HepG2 (cell line): Measurements from ENCODE around the gene ABHD4. TPM values are rescaled to one million over a fixed set of nuclear protein-coding genes. Genes with fewer than 3 reads are reported as not detected.
A peak's percentile ranks its signal among the peaks of the same experiment; 100 is the strongest.

Experiments used
- ARNTL ChIP-seq: sonication (generic); formaldehyde crosslinking; IDR thresholded peaks from 2 replicates; pipeline ENCODE4 v1.4.0; 2020; ENCODE audit warnings: mild to moderate bottlenecking, missing genetic modification reagents
- CSRNP2 ChIP-seq: sonication (generic); formaldehyde crosslinking; conservative IDR thresholded peaks from 2 replicates; pipeline ENCODE4 v1.8.0; 2022; ENCODE audit warnings: low read depth, missing genetic modification reagents
- GTF2F1 ChIP-seq: fragments of 150-350 bp; IDR thresholded peaks from 2 replicates; pipeline ENCODE4 v1.6.1; 2014; ENCODE audit warnings: low read length
- GTF3A ChIP-seq: sonication (generic); formaldehyde crosslinking; conservative IDR thresholded peaks from 2 replicates; pipeline ENCODE4 v1.4.0; 2020; ENCODE audit warnings: mild to moderate bottlenecking, missing genetic modification reagents
- MTF1 ChIP-seq: sonication (generic); formaldehyde crosslinking; IDR thresholded peaks from 2 replicates; pipeline ENCODE4 v1.5.0; 2020; ENCODE audit warnings: missing genetic modification reagents
- MTF2 ChIP-seq: sonication (generic); formaldehyde crosslinking; IDR thresholded peaks from 2 replicates; pipeline ENCODE4 v1.5.0; 2020; ENCODE audit warnings: missing genetic modification reagents, borderline replicate concordance
- NCOA2 ChIP-seq: sonication (generic); formaldehyde crosslinking; IDR thresholded peaks from 2 replicates; pipeline ENCODE4 v1.8.0; 2022; ENCODE audit warnings: inconsistent platforms
- SMARCC2 ChIP-seq: fragments of 450-650 bp; IDR thresholded peaks from 2 replicates; pipeline ENCODE4 v1.6.1; 2017; ENCODE audit warnings: antibody characterized with exemption, mild to moderate bottlenecking
- SPEN ChIP-seq: sonication (generic); formaldehyde crosslinking; IDR thresholded peaks from 2 replicates; pipeline ENCODE4 v1.5.1; 2020; ENCODE audit warnings: low read depth, mild to moderate bottlenecking, missing genetic modification reagents
- TFE3 ChIP-seq: IDR thresholded peaks from 2 replicates; pipeline ENCODE4 v1.6.1; 2016
- ZNF17 ChIP-seq: sonication (generic); formaldehyde crosslinking; IDR thresholded peaks from 2 replicates; pipeline ENCODE4 v1.5.0; 2020; ENCODE audit warnings: mild to moderate bottlenecking, missing genetic modification reagents
- ZNF251 ChIP-seq: sonication (generic); formaldehyde crosslinking; IDR thresholded peaks from 2 replicates; pipeline ENCODE4 v1.9.0; 2021; ENCODE audit warnings: mild to moderate bottlenecking, missing genetic modification reagents
- ZNF407 ChIP-seq: sonication (generic); formaldehyde crosslinking; IDR thresholded peaks from one replicate; pipeline ENCODE4 v1.5.1; 2020; ENCODE audit warnings: mild to moderate bottlenecking, missing genetic modification reagents; ENCODE audit errors: not compliant biosample characterization
- ZNF451 ChIP-seq: sonication (generic); formaldehyde crosslinking; IDR thresholded peaks from 2 replicates; pipeline ENCODE4 v1.5.0; 2020; ENCODE audit warnings: mild to moderate bottlenecking, missing genetic modification reagents
- ZNF557 ChIP-seq: sonication (generic); formaldehyde crosslinking; IDR thresholded peaks from 2 replicates; pipeline ENCODE4 v1.4.0; 2020; ENCODE audit warnings: missing genetic modification reagents
- ZNF747 ChIP-seq: sonication (generic); formaldehyde crosslinking; IDR thresholded peaks from 2 replicates; pipeline ENCODE4 v1.8.1; 2023; ENCODE audit warnings: missing genetic modification reagents, mild to moderate bottlenecking, borderline replicate concordance
- ZSCAN25 ChIP-seq: sonication (generic); formaldehyde crosslinking; IDR thresholded peaks from 2 replicates; pipeline ENCODE4 v1.8.0; 2022; ENCODE audit warnings: mild to moderate bottlenecking, missing genetic modification reagents
- polyA plus RNA-seq, 8 experiments: library from polyadenylated mRNA; depleted of rRNA in 3 of 8; stranded (reverse) in 7 of 8; unstranded in 1 of 8; fragments of >200 nt; fragmentation: Illumina TruSeq in 4 of 8; extraction: Trizol in 4 of 8; gene quantifications; 2 replicates each; pipeline versions ENCODE4 v1.2.1 to v1.2.3, GENCODE V29; 2011 to 2016; ENCODE audit warnings: low read depth in 4 of 8, missing spikeins in 1 of 8, mixed read lengths in 1 of 8; ENCODE audit not compliant: insufficient read depth in 1 of 8
- total RNA-seq, 5 experiments: library from RNA; depleted of rRNA; stranded (reverse); fragments of >200 nt; fragmentation: Illumina TruSeq; extraction: Trizol; gene quantifications; 2 replicates each; pipeline ENCODE4 v1.2.3, GENCODE V29; 2016; ENCODE audit warnings: low read depth in 1 of 5

Gene ABHD4
- total and polyA plus RNA-seq, 2 of the 13 experiments (the other 11 are each of a cell fraction or from before 2014, with no cell fraction given), result 16.1 to 47.5 TPM

- TF ChIP-seq ZNF407 (CRISPR knock-in tag), result peak; percentile 87
- TF ChIP-seq ZNF747 (CRISPR knock-in tag), result 0 out of 2 replicates have a peak, but pooled peaks have one; percentile 29
- TF ChIP-seq ZNF251 (CRISPR knock-in tag), result no peak; the same call in 1 of the 2 replicates
- no peak for TF ChIP-seq MTF1 (CRISPR knock-in tag)
- TF ChIP-seq CSRNP2 (CRISPR knock-in tag), result no peak
- no peak; the same call in 1 of the 2 replicates for TF ChIP-seq ARNTL
- TF ChIP-seq GTF2F1, result 0 out of 2 replicates have a peak, but pooled peaks have one; percentile 61
- peak; percentile 70 for TF ChIP-seq TFE3
- TF ChIP-seq SMARCC2, result no peak
- TF ChIP-seq GTF3A (CRISPR knock-in tag), result peak; percentile 97; the same call in 1 of the 2 replicates
- peak; percentile 74; the same call in 1 of the 2 replicates for TF ChIP-seq ZNF451 (CRISPR knock-in tag)
- TF ChIP-seq ZSCAN25, result peak; percentile 53
- TF ChIP-seq ZNF557 (CRISPR knock-in tag), result no peak
- peak; percentile 65 for TF ChIP-seq MTF2 (CRISPR knock-in tag)
- no peak for TF ChIP-seq ZNF17 (CRISPR knock-in tag)
- peak; percentile 44; the same call in 1 of the 2 replicates for TF ChIP-seq NCOA2 (CRISPR knock-in tag)
- peak; percentile 82 for TF ChIP-seq SPEN
Observed at GRCh38 chr14:22598099-22598895, at the start of gene ABHD4 (continued).
